ENCODE results near the gene FTSJ1.
"Not testable (repeated sequence)": the region's sequence is repeated elsewhere in the genome, so short reads cannot be mapped to it uniquely, and the experiment has no call there.

Gene FTSJ1, protein sequence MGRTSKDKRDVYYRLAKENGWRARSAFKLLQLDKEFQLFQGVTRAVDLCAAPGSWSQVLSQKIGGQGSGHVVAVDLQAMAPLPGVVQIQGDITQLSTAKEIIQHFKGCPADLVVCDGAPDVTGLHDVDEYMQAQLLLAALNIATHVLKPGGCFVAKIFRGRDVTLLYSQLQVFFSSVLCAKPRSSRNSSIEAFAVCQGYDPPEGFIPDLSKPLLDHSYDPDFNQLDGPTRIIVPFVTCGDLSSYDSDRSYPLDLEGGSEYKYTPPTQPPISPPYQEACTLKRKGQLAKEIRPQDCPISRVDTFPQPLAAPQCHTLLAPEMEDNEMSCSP

DNA sequence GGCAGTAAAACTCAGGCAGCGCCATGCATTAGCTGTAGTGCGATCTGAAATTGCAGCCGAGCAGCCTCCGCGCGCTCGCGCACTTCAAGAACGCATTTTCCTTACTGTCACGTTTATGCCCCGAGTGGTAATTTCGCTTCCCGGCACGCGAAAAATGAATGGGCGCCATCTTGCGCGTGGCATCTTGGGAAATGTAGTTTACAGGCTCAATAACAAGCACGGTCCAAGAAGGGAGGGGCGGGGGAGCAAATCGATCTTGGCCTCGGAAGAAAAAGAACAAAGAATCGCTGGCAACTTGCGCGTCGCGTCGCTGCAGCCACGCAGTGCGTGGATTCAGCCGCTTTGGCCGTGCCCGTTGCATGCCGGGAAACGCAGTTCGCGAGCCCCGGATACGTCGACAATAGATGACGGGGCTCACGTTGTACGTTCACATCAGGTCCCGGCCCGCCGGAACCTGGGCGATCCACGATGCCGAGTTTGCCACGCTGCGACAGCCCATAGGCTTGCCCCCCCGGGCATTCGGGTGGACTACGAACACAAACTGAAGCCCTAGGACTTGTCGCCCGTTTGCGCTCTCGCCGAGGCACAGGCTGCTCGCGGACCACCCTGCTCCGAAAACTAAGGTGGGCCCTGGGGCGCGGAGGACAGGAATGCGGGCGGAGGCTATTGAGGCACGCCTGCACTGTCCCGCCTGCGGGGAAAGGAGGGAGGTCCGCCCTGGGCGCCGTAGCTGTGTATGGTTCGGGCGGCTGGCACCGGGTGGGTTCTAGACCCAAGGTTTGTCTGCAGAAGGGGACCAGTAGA, at the start of gene FTSJ1:
FTSJ1 (plus strand) TSS at position 426 of the 804 bp plus-strand sequence. CDS start 1,849 bp downstream, outside the sequence.
- peak; percentile 95 for DNase-seq

GRCh38 chrX:48427027-48427716, 48.8 kb upstream of the FTSJ1 start:
- DNase-seq: not testable (repeated sequence)

DNA sequence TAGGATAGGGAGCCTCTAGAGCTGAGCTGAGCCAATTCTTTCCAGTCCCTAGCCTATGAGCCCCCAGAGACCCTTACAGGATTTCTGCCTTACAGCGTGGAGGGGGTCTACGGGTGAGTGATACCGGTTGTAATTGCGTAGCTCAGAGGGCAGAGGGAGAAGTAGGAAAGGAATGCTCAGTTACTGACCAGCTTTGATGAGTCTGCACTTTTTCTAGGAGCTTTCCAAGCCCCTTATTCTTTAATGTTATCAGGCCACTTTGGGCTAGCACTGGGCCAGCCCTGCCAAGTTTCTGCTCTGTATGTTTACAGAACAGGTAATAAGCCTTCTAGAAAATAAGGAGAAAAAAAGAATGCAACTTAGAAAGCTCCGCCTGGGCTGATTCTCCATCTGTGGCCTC, 46.4 kb upstream of the FTSJ1 start:
- DNase-seq: not testable (repeated sequence)

DNA sequence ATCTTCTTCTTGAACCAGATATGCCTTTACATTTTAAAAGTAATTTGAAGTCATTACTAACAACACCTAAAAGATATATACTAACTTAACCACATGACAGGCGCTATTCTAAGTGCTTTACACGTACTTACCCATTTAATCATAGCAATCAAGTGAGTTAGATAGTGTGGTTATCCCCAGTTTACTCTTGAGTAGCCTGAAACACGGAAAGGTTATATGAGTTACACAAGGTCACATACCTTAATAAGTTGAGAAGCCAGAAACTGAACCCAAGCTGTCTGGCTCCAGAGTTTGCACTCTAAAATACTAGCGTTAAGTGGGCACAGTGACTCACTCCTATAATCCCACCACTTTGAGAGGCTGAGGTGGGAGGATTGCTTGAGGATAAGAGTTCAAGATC, 45.8 kb upstream of the FTSJ1 start:
- DNase-seq: not testable (repeated sequence)

DNA sequence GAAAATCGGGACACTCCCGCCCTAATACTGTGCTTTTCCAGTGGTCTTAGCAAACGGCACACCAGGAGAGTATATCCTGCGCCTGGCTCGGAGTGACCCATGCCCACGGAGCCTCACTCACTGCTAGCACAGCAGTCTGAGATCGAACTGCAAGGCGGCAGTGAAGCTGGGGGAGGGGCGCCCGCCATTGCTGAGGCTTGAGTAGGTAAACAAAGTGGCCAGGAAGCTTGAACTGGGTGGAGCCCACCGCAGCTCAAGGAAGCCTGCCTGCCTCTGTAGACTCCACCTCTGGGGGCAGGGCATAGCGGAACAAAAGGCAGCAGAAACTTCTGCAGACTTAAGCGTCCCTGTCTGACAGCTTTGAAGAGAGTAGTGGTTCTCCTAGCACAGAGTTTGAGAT, 42.3 kb upstream of the FTSJ1 start:
- DNase-seq: peak; percentile 57

- not testable (repeated sequence) for DNase-seq
Measured at GRCh38 chrX:48447201-48447600, 28.8 kb upstream of the FTSJ1 start.

DNA sequence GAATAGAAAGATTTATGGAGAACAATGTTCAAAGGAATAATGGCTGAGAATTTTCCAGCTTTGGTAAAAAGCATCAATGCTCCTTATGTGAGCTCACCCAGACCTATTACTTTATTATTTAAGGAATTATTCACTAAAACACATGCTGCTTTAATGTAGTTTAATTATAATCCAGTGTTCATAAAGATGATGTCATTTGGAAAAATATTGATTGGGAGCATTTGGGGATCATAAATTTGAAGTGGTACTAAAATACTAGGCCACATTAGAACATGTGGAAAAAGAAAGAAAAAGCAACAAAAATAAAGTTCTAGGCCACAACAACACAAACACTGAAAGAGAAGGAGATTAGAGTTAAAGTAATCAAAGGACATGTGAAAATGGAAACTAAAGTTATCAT, 25.9 kb upstream of the FTSJ1 start:
- no peak for DNase-seq

DNA sequence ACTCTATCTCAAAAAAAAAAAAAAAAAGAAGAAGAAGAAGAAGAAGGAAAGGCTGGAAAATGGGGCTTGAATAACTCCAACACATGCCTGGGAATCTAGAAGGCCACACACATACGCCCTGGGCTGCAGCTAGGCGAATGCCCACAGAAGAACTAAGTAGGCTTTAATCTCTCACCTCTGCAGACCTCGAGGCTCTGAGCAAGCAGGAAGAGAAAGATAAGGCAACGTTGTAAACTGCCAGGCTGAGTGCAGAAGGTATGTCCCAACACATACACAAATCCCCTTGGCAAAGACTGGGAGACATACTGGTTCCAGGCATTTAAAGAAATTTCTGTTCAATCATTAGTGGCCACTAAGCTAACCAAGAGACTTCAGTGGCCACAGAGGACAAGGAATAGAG, 24.3 kb upstream of the FTSJ1 start:
- no peak for DNase-seq

DNA sequence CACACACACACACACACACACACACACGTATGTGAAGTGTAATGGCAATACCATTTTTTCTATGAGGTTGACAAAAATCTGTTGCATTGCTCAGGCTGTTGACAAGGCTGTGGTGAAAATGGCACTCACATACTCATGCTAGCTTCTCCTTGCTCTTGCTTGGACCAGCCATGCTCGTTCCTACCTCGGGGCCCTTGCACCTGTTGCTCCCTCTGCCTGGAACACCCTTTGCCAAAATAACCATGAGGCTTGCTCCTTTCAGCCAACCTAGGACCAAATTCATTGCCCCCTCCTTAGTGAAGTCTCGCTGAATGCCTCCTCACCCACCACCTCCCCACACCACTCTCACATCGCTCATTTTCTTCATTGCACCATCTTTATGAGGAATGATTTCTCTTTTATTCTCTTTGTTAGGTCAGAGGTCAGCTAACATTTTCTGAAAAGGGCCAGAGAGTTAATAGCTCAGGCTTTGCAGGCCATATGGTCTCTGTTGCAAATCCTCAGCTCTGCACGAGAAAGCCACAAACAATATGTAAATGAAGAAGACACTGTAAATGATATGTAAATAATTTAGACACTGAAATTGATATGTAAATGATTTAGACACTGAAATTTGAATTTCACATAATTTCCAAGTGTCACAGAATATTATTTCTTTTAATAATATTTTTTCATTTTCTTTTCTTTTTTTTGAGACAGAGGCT, 19.2 kb upstream of the FTSJ1 start:
- DNase-seq: no peak

DNA sequence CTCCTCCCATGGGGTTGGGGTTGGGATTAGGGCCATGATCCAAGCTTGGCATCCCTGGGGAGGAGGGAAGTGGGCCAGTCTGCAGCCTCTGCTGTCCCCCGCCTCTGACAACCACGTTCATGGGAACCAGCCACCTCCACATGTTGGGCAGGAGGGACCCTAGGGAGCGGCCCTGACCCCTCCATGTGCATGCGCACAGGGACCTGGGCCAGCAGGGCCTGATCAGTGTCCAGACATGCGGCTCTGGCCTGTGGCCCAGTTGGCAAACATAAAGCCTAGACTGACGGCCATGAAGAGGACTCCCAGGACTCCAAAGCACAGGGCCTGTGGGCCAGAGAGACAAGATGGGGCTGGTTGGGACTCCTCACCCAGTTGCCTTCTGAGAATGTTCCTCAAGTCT, 17.3 kb upstream of the FTSJ1 start:
- no peak for DNase-seq

- no peak for DNase-seq
Measured at GRCh38 chrX:48459483-48459882, 16.5 kb upstream of the FTSJ1 start.

GRCh38 chrX:48460031-48460430, 16.0 kb upstream of the FTSJ1 start:
- no peak for DNase-seq

DNA sequence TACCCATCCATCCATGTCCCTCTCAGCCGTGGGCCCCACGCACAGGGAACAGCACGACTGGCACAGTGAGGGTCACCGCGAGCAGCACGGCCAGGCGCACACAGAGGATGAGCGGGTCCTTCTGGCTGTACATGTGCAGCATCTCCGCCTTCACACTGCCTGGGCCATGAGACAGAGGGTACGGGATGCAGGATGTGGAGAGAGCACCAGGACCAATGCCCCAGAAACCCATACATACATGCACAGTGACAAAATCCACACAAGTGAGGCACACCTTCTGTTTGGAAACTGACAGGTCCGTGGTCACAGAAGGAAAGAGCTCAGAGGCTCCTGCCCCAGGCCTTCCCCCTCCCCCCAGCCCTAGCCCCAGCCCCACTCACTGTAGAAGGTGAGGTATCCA, 15.4 kb upstream of the FTSJ1 start:
- DNase-seq: no peak

GRCh38 chrX:48461830-48462229, 14.2 kb upstream of the FTSJ1 start:
- no peak for DNase-seq

- no peak for DNase-seq
Measured at GRCh38 chrX:48465336-48465933, 10.6 kb upstream of the FTSJ1 start.

DNA sequence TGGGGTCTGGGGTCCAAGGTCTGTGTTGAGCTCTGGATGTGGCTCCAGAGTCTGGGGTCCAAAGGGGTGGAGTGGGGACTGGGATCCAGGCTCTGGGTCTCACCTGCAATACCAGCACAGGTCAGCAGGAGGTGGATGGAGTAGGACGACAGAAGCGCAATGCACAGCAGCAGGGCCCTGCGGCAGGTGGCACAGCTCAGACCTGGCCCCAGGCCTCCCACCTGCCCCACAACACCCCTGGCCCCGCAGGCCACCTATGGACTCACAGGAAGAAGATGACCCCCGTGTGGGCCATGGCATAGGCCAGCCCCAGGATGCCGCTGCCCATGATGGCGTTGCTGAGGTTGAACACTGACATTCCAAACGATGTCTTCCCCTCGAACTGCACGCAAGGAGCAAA, 9.3 kb upstream of the FTSJ1 start:
- DNase-seq: no peak

GRCh38 chrX:48467281-48467761, 8.7 kb upstream of the FTSJ1 start:
- no peak for DNase-seq

DNA sequence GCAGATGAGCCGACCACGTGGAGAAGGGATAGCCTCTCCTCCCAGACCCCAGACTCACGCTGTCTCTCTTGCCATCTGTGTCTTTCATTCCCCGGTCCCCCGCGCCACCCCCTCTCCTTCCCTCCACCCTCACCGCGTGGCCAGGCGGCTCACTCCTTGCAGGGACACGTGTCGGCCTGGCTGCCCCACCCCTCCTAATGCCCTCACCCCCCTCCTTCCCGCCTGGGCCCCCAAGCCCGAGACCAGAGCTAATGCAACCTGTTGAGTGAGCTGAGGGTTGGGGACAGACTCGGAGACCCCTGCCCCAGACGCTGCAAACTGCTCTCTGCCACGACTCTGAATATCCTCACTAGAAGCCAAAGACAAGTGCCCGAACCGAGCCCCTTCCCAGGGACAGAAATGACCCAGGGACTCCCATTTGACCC, 7.7 kb upstream of the FTSJ1 start:
- DNase-seq: peak; percentile 80

DNA sequence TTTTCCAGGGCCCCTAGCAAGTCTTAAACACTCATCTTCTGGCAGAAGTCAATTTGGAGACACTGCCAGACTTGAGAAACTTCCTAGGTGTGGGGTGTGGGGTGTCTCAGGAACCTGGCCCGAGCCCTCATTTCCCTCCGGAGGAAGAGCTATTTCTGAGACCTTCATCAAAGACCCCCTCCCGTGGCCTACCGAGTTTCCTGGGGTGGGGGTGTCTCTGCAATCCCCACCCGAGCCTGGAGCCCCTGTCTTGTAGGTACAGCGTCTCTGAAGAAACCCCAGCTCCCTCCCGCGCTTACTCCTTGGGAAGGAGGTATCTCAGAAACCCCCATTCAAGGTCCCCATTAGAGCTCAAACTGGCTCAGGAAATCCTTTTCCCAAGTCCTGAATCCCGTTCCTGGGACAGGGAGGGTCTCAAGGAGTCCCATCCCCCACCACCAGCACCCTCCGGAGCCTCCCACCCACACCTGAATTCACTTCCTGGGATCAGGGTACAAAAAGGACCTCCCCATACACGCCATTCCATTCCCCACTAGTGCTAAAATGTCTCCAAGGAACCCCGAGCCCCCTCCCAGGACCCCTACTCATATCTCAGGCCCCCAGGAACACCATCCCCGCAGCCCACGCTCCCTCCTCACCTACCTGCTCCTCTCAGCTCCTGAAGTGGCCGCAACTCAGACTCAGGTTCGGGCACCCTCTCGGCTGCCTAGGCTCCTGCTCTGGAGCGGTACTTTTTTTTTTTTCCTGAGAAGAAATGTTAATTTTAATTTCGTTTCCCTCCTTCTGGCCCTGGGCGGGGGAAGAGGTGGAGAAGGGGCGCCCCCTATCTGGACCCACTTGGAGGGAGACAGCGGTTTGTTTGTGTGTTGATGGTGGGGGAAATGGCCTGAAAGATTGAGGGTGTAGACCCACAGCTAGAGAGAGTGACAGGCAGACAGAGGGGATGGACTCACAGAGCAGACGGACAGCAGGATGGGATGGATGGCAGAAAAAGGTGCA, 7.0 kb upstream of the FTSJ1 start:
- peak; percentile 77 for DNase-seq

DNA sequence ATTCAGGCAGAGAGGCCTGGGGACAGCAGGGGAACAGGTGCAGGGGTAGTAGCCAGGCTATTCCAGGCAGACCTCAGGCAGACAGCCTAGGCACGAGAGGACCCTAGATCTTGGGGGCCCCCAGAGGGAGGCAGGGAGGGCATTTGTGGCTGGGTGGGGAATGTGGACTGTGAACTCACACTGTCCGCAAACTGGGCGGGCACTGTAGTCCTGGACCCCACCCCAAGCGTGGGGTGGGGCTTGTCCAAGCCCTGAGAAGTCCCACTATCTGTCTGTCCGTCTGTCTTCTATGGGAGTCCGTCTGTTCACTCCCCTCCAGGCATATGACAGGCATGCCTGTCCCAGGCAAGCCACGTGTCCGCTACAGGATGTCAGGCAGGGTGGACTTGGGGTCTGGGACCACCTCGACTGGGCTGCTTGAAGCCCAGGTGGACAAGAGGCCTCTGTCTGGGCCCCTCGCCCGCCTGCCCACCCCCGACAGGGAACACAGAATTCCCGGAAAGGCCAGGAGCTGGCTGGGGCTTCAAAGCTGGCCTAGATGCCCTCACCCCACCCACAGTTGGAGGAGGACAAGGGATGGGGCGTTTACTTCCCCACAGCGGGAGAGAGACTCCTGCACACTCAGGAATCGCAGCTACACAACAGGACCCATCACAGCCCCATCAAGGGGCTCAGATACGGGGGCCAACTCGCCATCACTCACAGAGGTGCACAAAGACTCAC, 5.7 kb upstream of the FTSJ1 start, which contains the start of gene SLC38A5:
SLC38A5 (minus strand) TSS at position 151 of the 723 bp plus-strand sequence. CDS start 2,336 bp downstream, outside the sequence.
- DNase-seq: no peak

All from activated effector memory CD4-positive, alpha-beta T cell treated with anti-CD3 and anti-CD28 coated beads, Interleukin-2, amount 50 U/mL, for 16 hours (primary cell).